K562 (cell line): ENCODE measurements around the gene PTPRT. TPM values are rescaled to one million over a fixed set of nuclear protein-coding genes. Genes with fewer than 3 reads are reported as not detected.

ENCODE experiments used
- ATAC-seq: fragments of 200-7000 bp; cut with Tn5 transposase; 3 replicates; pipeline ENCODE4 v1.9.1; 2020; ENCODE audit warnings: moderate library complexity
- BruUV-seq: library from RNA; stranded (reverse); fragments of 400-500 nt; replicated peaks from 2 replicates; lab custom pipeline; 2021; lab: Mats Ljungman, UMichigan
- CTCF ChIA-PET: fragments of 300-600 bp; formaldehyde crosslinking; extraction: SDS; loops from one replicate; lab custom pipeline; 2021; ENCODE audit warnings: low intra/inter-chr PET ratio; lab: Yijun Ruan, JAX
- POLR2A ChIA-PET: fragments of 300-600, 350-650 bp; sonication (Branson Sonifier 250); formaldehyde crosslinking; extraction: SDS; loops from one replicate; lab custom pipeline; 2021; ENCODE audit warnings: antibody characterized with exemption, inconsistent platforms; lab: Yijun Ruan, JAX
- DNase-seq, 4 experiments: peaks; one replicate each; pipeline versions ENCODE4 v3.0.0 to v3.0.0-alpha.2; 2011 to 2018; ENCODE audit warnings: low spot score in 3 of 4, mixed read lengths in 3 of 4; ENCODE audit errors: extremely low read depth in 1 of 4
- FAIRE-seq: peaks from 2 replicates; lab custom pipeline; 2011; peaks lifted over from hg19 to GRCh38; lab: Jason Lieb, UNC
- H2AFZ ChIP-seq: 2 replicates; pipeline ENCODE4 v1.6.0; 2011; ENCODE audit warnings: low read depth, low read length, control low read depth, inconsistent platforms
- H3K27ac ChIP-seq: fragments of 200-600 bp; 3 replicates; pipeline ENCODE4 v1.8.0; 2011; ENCODE audit warnings: low read depth, mild to moderate bottlenecking, control low read depth, inconsistent platforms, low read length, moderate library complexity, mixed read lengths; ENCODE audit errors: extremely low read depth
- H3K27me3 ChIP-seq, 2 experiments: fragments of 300-600 bp in 1 of 2; 2 replicates in 1 of 2; 3 replicates in 1 of 2; pipeline versions ENCODE4 v1.6.0 to v1.8.0; 2011; ENCODE audit warnings: inconsistent platforms in 2 of 2, low read length in 2 of 2, mild to moderate bottlenecking in 1 of 2, mixed read lengths in 1 of 2, moderate library complexity in 1 of 2; ENCODE audit not compliant: control insufficient read depth in 2 of 2, insufficient read depth in 2 of 2
- H3K36me3 ChIP-seq: fragments of 300-600 bp; 3 replicates; pipeline ENCODE4 v1.8.0; 2011; ENCODE audit warnings: mild to moderate bottlenecking, low read length, inconsistent platforms; ENCODE audit not compliant: control insufficient read depth, insufficient read depth
- H3K4me1 ChIP-seq, 2 experiments: fragments of 200-600 bp in 1 of 2; replicated peaks in 1 of 2; 2 replicates in 1 of 2; 3 replicates in 1 of 2; pipeline versions ENCODE4 v1.5.1 to v1.8.0; 2011; ENCODE audit warnings: inconsistent platforms in 2 of 2, low read length in 2 of 2, mild to moderate bottlenecking in 1 of 2, mixed read lengths in 1 of 2, moderate library complexity in 1 of 2; ENCODE audit not compliant: control insufficient read depth in 2 of 2, insufficient read depth in 2 of 2
- H3K4me2 ChIP-seq: 2 replicates; pipeline ENCODE4 v1.6.1; 2011; ENCODE audit warnings: low read length, control low read depth, inconsistent platforms, mixed read lengths; ENCODE audit not compliant: insufficient read depth
- H3K4me3 ChIP-seq: fragments of 200-600 bp; sonication (generic), shearing (Covaris generic); 2 replicates; pipeline ENCODE4 v1.5.1; 2016; ENCODE audit warnings: control low read depth, inconsistent platforms
- H3K79me2 ChIP-seq: fragments of 200-600 bp; 3 replicates; pipeline ENCODE4 v1.8.0; 2011; ENCODE audit warnings: low read length, inconsistent platforms; ENCODE audit not compliant: control insufficient read depth, insufficient read depth
- H3K9ac ChIP-seq, 2 experiments: 2 replicates each; pipeline versions ENCODE4 v1.6.0 to v1.6.1; 2011; ENCODE audit warnings: low read depth in 2 of 2, low read length in 2 of 2, control low read depth in 1 of 2, inconsistent platforms in 1 of 2, mild to moderate bottlenecking in 1 of 2, mixed read lengths in 1 of 2; ENCODE audit not compliant: insufficient read depth in 1 of 2
- H3K9me1 ChIP-seq: one replicate; pipeline ENCODE4 v1.6.0; 2011; ENCODE audit warnings: inconsistent platforms, mild to moderate bottlenecking, low read length, moderate library complexity; ENCODE audit not compliant: control insufficient read depth, insufficient read depth
- H3K9me3 ChIP-seq: replicated peaks from 2 replicates; pipeline ENCODE4 v1.5.1; 2011; ENCODE audit warnings: low read depth, low read length, inconsistent platforms; ENCODE audit not compliant: control insufficient read depth, insufficient read depth
- H4K20me1 ChIP-seq: replicated peaks from 2 replicates; pipeline ENCODE4 v1.6.1; 2011; ENCODE audit warnings: low read length, inconsistent platforms, mixed read lengths; ENCODE audit not compliant: control insufficient read depth, insufficient read depth
- ATF1 ChIP-seq, 2 experiments: fragments of 450-650 bp in 1 of 2; IDR thresholded peaks; 2 replicates each; pipeline ENCODE4 v1.6.1; 2016; ENCODE audit warnings: missing compliant biosample characterization in 1 of 2, missing genetic modification characterization in 1 of 2
- BMI1 ChIP-seq: fragments of 150-350 bp; IDR thresholded peaks from 2 replicates; pipeline ENCODE4 v1.6.1; 2014; ENCODE audit warnings: low read length
- BRF1 ChIP-seq: IDR thresholded peaks from 3 replicates; pipeline ENCODE4 v1.6.1; 2011; ENCODE audit warnings: borderline replicate concordance, mild to moderate bottlenecking; ENCODE audit not compliant: insufficient read length; ENCODE audit errors: extremely low read depth
- CBFA2T2 ChIP-seq: fragments of 450-650 bp; conservative IDR thresholded peaks from 2 replicates; pipeline ENCODE4 v1.6.1; 2017; ENCODE audit warnings: mild to moderate bottlenecking
- HDAC2 ChIP-seq: fragments of 450-650 bp; IDR thresholded peaks from 2 replicates; pipeline ENCODE4 v1.6.1; 2016; ENCODE audit warnings: mild to moderate bottlenecking
- JUND ChIP-seq, 2 experiments: IDR thresholded peaks; 2 replicates in 1 of 2; 3 replicates in 1 of 2; pipeline ENCODE4 v1.6.1; 2011; ENCODE audit warnings: borderline replicate concordance in 2 of 2, low read depth in 2 of 2, low read length in 2 of 2, improper control_type of control experiment in 1 of 2, missing biosample characterization in 1 of 2, missing genetic modification characterization in 1 of 2, missing genetic modification reagents in 1 of 2
- KLF13 ChIP-seq: fragments of 450-650 bp; IDR thresholded peaks from 2 replicates; pipeline ENCODE4 v1.6.1; 2016; ENCODE audit warnings: missing genetic modification characterization, low read depth, mild to moderate bottlenecking, missing compliant biosample characterization, moderate library complexity, borderline replicate concordance
- NUFIP1 ChIP-seq: fragments of 450-650 bp; IDR thresholded peaks from 2 replicates; pipeline ENCODE4 v1.6.1; 2018; ENCODE audit not compliant: partially characterized antibody
- POLR2AphosphoS2 ChIP-seq: IDR thresholded peaks from 2 replicates; pipeline ENCODE4 v1.6.1; 2012; ENCODE audit warnings: low read length, improper control_type of control experiment
- POLR2B ChIP-seq: fragments of 450-650 bp; IDR thresholded peaks from 2 replicates; pipeline ENCODE4 v1.6.1; 2018; ENCODE audit warnings: low read depth; ENCODE audit not compliant: partially characterized antibody
- POLR3A ChIP-seq: IDR thresholded peaks from 2 replicates; pipeline ENCODE4 v1.6.1; 2011; ENCODE audit warnings: borderline replicate concordance, mild to moderate bottlenecking, moderate library complexity; ENCODE audit not compliant: insufficient read length, insufficient read depth; ENCODE audit errors: extremely low read depth
- PTBP1 ChIP-seq: fragments of 200-400 bp; formaldehyde crosslinking; IDR thresholded peaks from 2 replicates; pipeline ENCODE4 v1.6.1; 2017; ENCODE audit warnings: low read depth, low read length
- RFX7 ChIP-seq: fragments of 250-450 bp; sonication (Bioruptor Pico); IDR thresholded peaks from 2 replicates; pipeline ENCODE4 v1.5.1; 2021; ENCODE audit warnings: mild to moderate bottlenecking
- SREBF1 ChIP-seq: fragments of 150-350 bp; IDR thresholded peaks from 2 replicates; pipeline ENCODE4 v1.6.1; 2014; ENCODE audit warnings: antibody characterized with exemption, low read depth, low read length, borderline replicate concordance
- STAT5A ChIP-seq: IDR thresholded peaks from 2 replicates; pipeline ENCODE4 v1.6.1; 2012; ENCODE audit warnings: low read length, inconsistent platforms, borderline replicate concordance
- ZFP1 ChIP-seq: fragments of 450-650 bp; formaldehyde crosslinking; IDR thresholded peaks from 2 replicates; pipeline ENCODE4 v1.4.0; 2020; ENCODE audit warnings: mild to moderate bottlenecking, mixed read lengths
- ZNF586 ChIP-seq: fragments of 450-650 bp; formaldehyde crosslinking; conservative IDR thresholded peaks from 2 replicates; pipeline ENCODE4 v1.4.0; 2020; ENCODE audit warnings: mild to moderate bottlenecking, moderate library complexity
- ZNF668 ChIP-seq: fragments of 250-450 bp; sonication (Bioruptor Pico); IDR thresholded peaks from 2 replicates; pipeline ENCODE4 v1.8.0; 2022; ENCODE audit warnings: mild to moderate bottlenecking, inconsistent platforms
- ZNF707 ChIP-seq: fragments of 250-450 bp; sonication (Bioruptor Pico); conservative IDR thresholded peaks from 2 replicates; pipeline ENCODE4 v1.8.0; 2022; ENCODE audit warnings: inconsistent platforms, mild to moderate bottlenecking, moderate library complexity
- WGBS: fragments of 100-300 bp; shearing (Covaris generic); methylation state at CpG from one replicate; pipeline ENCODE4 v1.1.6; 2016; ENCODE audit warnings: low coverage, mixed read lengths; ENCODE audit not compliant: insufficient coverage; ENCODE audit errors: missing lambda C conversion rate; 5-methylcytosine and 5-hydroxymethylcytosine counted together
- in situ Hi-C: fragments of 300-500 bp; cut with MboI; formaldehyde crosslinking; loops from 4 replicates; pipeline ENCODE4 v1.15.0; 2018; ENCODE audit warnings: inconsistent platforms, mixed read lengths
- intact Hi-C: fragments of 100-400 bp; cut with micrococcal nuclease; formaldehyde crosslinking; loops from 2 replicates; pipeline ENCODE4 v1.14.2; 2022
- polyA plus RNA-seq, 8 experiments: library from polyadenylated mRNA; depleted of rRNA in 4 of 8; stranded (reverse) in 5 of 8; unstranded in 3 of 8; fragments of >200 nt; fragmentation: Nextera tagmentation in 2 of 8; fragmentation: Illumina TruSeq in 1 of 8; extraction: Ambion mirVana in 2 of 8; extraction: Trizol in 1 of 8; gene quantifications; 2 replicates each; pipeline versions ENCODE4 v1.2.1 to v1.2.3, GENCODE V29; 2011 to 2014; ENCODE audit warnings: inconsistent platforms in 1 of 8, missing spikeins in 1 of 8
- total RNA-seq, 7 experiments: library from RNA; depleted of rRNA in 6 of 7; stranded (reverse); fragments of >200 nt in 6 of 7; fragmentation: Illumina TruSeq in 2 of 7; extraction: Trizol in 2 of 7; gene quantifications; 2 replicates each; pipeline versions ENCODE4 v1.2.1 to v1.2.3, GENCODE V29; 2011 to 2021; ENCODE audit warnings: low replicate concordance in 1 of 7

Gene PTPRT
- total and polyA plus RNA-seq, 9 of the 15 experiments (the other 6 are each of a cell fraction or from before 2014, with no cell fraction given): not detected

DNA sequence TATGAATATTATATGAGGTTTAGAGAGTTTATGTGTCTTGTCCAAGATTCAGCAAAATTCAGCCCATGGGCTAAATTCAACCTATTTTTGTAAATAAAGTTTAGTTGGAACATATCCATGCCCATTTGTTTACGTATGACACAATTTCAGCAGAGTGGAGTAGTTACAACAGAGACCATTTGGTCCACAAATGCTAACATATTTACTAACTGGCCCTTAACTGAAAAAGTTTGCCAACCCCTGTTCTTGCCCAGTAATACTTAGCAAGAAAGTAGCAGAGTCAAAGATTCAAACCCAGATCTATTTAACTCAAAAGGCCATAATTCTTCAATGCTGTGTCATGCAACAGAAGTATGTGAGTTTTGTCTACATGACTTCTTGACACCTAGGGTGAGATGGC, 561.0 kb downstream of the PTPRT start (continued):
- no peak for TF ChIP-seq BRF1
- TF ChIP-seq CBFA2T2: no peak
- no peak for TF ChIP-seq ZNF586 (CRISPR knock-in tag)
- TF ChIP-seq POLR2B: no peak
- TF ChIP-seq, all 486 proteins: peak for 0

DNA sequence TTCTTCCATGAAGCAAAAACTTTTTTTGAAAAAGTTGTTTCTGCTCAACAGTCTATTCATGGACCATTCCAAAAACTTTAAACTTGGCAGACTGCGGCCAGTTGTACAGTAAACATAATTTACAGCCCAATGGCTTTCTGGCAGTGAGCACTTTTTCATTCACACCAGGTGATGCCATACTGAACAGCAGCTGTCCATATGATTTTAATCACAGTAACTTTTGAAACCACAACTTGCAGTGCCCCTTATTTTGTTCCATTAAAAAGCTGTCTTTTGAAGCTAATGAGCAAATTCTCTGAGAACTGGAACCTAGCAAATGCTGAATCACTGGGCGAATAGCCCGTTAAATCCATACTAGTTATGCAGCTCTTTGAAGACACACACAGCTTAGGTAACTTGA, 576.6 kb downstream of the PTPRT start:
- Histone ChIP-seq H4K20me1 (no peaks in the 10 kb centered on the region), H3K4me1 (no peaks in the 10 kb centered on the region), H3K79me2 (no peaks in the 10 kb centered on the region), H3K9ac (no peak overlapping the region), H3K9me3 (no peaks in the 10 kb centered on the region), H3K4me2 (no peak overlapping the region), H3K36me3 (no peaks in the 10 kb centered on the region), H3K4me3 (no peak overlapping the region), H3K9me1 (no peaks in the 10 kb centered on the region), H3K27me3 (no peaks in the 10 kb centered on the region), H3K27ac (no peak overlapping the region), H2AFZ (no peak overlapping the region)
- no peak for TF ChIP-seq POLR3A
- TF ChIP-seq PTBP1: no peak
- TF ChIP-seq NUFIP1: no peak
- no peak for TF ChIP-seq HDAC2
- TF ChIP-seq ATF1 (CRISPR knock-in tag; IDR thresholded peaks at IDR 0.05): no peak
- TF ChIP-seq ATF1 (tag; IDR thresholded peaks at IDR 0.05): no peak
- no peak for TF ChIP-seq STAT5A
- no peak for TF ChIP-seq ZNF668 (CRISPR knock-in tag)
- TF ChIP-seq POLR2AphosphoS2: no peak
- TF ChIP-seq BMI1: no peak
- no peak for TF ChIP-seq ZFP1 (CRISPR knock-in tag)
- no peak for TF ChIP-seq ZNF707 (CRISPR knock-in tag)
- TF ChIP-seq KLF13: no peak
- TF ChIP-seq JUND (IDR thresholded peaks at IDR 0.05; ENCODE audit: borderline replicate concordance, low read depth, low read length): no peak
- no peak for TF ChIP-seq JUND (tag; IDR thresholded peaks at IDR 0.05; ENCODE audit: borderline replicate concordance, low read depth, low read length)
- TF ChIP-seq RFX7 (CRISPR knock-in tag): no peak
- TF ChIP-seq SREBF1: no peak
- no peak for FAIRE-seq
- POLR2A ChIA-PET: no interaction called here
- CTCF ChIA-PET: no interaction called here
- DNase-seq: no peak
- WGBS: 0% methylated on average over 3 of the region's 3 CpGs
- ATAC-seq: no peak
- in situ Hi-C loops (no loop called here), intact Hi-C loops (no loop called here)
- BruUV-seq: no TSS peak
